ENCODE data around the gene MACROD2.

- TF ChIP-seq CTCF (IDR thresholded peaks at IDR 0.05; ENCODE audit: insufficient read depth, low read depth, low read length) = no peak
- no peak for TF ChIP-seq EZH2 (IDR thresholded peaks at IDR 0.05; ENCODE audit: insufficient read depth, low read length)
Observed at GRCh38 chr20:14619411-14619810, 624.1 kb downstream of the MACROD2 start.
